Stimulated activated CD8-positive, alpha-beta memory T cell treated with anti-CD3 and anti-CD28 coated beads, Interleukin-7, amount 100 ng/mL, for 1 hour (primary cell): ENCODE measurements around the gene EGFL7.

ENCODE experiments used
- DNase-seq, 2 donors: peaks; one replicate each; pipeline ENCODE4 v3.0.0-alpha.2; 2020; ENCODE audit warnings: low read depth in 2 of 2

The EGFL7 gene

DNA sequence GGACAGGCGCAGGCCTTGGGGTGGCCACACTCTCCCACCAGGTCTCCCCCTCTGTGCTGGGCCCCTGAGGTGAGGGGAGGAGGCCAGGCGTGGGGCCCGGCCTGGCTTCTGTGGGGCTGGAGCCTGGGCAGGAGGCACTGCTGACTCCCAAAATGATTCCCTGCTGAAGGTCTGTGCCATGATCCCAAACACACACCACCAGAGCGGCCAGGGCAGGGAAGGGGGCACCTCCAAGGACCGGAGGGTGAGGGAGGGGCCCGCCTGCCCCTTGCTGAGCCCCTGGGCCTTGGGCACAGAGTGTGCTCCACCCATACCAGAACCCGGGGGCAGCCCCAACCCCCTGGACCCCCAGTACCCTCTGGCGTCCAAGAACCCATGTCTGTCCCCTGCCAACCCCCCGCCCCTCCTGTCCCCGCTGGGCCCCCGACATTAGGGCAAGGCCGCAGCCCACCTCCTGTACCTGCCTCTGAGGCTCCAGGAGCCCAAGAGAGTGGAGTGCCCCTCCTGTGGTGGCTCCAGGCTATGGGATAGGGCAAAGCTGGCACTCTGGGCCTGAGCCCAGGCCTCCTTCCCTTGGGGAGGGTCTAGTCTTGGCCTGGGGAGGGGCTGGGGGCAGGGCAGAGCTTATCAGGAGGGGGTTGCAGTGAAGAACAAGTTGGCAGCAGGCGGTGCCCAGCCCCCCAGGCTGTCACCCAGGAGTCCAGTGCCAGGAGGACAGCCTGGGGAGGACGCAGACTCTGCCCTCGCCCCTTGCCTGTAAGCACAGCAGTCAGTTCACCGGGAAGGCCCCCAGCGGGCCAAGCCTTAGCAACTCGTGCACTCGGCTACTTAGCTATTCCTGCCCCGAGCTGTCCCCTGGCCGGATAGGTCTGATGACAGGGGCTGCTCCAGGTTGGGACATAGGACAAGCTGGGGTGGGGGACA is 2.6 kb upstream of the EGFL7 start:
- DNase-seq, result no peak

DNA sequence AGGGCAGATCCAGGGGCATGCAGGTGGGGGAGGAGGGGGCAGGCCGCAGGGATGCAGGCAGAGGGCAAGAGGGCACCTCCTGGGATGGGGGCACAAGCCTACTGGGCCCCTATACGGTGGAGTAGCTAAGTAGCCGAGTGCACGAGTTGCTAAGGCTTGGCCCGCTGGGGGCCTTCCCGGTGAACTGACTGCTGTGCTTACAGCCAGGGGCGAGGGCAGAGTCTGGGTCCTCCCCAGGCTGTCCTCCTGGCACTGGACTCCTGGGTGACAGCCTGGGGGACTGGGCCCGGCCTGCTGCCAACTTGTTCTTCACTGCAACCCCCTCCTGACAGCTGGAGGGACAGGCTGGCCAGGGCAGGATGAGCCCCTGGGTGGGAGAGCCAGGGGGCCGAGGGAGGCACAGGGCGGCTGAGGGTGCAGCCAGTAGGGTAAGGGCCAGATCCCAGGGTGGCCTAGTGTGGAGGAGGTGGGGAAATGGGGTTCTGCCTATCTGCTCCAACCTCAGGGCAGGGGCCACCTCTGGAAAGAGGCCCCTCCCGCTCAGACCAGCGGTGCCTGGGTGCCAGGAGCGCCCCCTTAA is 1.7 kb upstream of the EGFL7 start:
- no peak for DNase-seq

DNA sequence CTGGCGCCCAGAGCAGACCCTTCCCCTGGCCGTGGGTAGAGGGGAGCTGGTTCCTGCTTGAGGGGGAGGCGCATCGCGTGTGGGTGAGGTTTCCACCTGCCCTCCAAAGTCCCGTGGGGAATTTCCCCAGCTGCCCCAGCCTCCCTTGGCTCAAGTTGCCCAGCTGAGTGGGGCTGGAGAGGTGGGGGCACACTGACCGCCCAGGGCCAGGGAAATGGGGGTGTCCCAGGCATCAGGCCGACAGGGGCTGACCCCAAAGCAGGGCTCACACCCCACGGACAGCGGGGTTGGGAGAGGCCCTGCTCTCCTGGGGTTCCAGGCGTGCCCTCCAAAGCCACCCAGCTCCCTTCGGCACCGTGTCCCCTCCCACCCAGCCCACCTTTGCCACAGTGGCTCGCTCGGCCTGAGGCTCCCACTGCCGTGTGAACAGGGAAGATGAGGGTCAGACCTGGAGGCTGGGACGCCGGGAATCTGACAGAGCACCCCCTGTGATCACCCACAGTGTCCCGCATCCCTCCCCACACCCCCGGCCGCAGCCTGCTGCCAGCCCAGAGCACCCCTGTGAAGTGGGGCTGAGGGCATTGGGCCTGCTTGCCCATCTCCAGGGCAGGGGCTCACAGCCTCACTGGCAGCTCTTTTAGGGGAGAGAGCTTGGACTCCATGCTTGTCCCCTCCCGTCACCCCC is 933 bp upstream of the EGFL7 start:
- no peak for DNase-seq

DNA sequence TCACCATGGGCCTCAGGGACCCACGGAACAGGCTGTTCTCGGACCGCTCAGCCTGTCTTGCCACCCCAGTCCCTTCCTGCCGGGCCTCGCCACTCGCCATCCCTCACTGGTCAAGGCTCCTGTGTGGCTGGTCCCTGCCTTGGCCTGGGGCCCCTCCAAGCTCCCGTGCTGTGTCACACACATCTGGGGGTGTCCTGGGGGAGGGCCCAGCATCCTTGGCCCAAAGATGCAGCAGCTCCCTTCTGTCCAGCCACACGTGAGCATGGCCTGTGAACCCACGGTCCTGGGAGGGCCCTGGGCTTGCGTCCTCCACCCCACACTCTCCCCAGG is 425 bp upstream of the EGFL7 start:
- no peak for DNase-seq

DNA sequence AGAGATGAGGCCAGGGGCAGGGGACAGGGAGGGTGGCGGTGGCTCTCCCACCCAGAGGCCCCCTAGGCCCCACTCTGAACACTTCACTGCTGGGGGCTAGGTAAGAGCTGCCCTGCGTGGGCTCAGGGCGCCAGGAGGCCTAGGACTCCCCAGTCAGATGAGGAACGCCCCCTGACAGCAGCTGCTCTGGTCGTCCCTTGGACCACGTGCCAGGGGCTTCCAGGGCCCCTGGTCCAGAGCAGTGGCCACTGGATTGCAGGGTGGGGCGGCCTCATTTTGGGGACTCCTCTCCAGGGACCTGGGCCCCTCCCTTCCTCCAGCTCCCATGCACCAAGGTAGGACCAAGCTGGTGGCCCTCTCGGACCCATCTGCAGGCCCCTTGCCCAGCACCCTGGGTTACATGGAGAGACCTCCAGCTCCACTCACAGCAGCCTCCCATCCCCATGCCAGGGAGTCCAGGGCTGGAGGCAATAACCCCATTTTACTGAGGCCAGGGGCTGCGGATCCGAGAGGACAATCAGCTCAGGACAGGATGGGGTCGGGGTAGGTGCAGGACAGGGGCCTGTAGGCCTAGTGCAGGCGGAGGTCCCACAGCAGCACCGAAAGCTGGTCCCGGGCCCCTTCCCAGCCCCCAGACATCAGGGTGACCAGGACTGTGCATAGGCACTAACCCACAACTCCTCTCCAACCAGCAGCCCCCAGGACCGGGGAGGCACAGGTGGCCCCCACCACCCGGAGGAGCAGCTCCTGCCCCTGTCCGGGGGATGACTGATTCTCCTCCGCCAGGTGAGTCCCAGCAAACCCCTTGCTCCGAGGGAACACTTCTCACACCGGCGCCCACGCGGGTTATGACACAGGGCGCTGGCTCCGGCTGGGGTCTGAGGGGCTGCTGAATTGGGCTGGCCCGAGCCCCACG is 1.5 kb downstream of the EGFL7 start:
- no peak for DNase-seq

DNA sequence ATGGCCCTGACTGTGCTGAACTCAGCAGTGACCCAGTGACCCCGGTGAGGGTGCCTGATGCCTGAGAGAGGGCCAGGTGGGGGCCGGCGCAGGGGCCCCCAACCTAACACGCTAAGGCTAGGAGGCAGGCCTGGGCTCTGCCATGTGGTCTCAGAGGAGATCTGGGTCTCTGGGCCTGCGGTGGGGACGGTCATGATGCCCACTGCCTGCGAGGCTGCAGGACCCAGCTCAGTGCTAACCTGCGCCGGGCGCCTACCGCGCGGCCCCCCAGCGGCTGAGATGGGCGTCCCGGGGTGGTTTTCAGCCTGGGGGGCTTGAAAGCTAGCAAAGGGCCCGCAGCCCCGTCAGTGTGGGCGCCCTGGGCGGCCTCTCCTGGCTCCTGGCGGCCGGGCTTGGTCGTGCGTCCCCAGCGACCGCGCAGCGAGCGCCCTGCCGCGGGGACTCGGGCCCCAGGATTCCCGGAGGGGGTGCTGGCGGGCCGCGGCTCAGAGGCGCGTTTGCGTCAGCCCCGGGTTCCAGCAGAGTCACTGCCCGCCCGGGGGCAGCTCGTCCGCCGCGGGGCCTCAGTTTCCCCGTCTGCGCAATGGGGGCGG is 2.5 kb downstream of the EGFL7 start:
- no peak for DNase-seq

DNA sequence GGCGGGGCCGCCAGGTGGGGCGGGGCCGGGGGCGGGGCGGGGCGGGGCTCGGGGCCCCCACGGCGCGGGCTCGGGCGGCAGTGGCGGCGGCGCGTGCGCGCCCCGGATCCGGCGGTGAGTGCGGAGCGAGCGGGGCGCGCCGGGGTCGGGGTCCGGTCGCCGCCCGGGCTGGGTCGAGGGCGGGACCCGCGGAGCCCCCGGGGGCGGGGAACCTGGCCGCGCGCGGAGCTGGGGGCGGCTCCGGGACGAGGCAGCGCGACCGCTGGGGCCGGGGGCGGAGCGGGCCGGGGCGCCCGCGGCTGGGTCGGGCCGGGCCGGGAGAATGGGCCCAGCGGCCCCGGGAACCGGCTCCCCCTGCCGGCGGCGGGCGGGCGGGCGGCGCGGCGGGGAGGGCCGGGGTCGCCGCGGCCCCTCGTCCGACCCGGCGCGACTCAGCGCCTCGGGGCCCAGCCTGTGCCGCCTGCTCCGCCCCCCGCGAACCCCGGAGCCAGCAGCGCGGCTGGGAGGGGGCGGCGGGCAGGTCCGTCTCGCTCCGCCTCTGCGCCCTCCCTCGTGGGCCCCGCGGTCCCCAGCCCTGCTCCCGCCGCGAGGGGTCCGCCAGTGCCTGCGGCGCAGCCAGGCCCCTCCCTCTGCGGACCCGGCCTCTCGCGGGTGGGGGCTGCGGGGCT is 3.1 kb downstream of the EGFL7 start:
- no peak for DNase-seq

DNA sequence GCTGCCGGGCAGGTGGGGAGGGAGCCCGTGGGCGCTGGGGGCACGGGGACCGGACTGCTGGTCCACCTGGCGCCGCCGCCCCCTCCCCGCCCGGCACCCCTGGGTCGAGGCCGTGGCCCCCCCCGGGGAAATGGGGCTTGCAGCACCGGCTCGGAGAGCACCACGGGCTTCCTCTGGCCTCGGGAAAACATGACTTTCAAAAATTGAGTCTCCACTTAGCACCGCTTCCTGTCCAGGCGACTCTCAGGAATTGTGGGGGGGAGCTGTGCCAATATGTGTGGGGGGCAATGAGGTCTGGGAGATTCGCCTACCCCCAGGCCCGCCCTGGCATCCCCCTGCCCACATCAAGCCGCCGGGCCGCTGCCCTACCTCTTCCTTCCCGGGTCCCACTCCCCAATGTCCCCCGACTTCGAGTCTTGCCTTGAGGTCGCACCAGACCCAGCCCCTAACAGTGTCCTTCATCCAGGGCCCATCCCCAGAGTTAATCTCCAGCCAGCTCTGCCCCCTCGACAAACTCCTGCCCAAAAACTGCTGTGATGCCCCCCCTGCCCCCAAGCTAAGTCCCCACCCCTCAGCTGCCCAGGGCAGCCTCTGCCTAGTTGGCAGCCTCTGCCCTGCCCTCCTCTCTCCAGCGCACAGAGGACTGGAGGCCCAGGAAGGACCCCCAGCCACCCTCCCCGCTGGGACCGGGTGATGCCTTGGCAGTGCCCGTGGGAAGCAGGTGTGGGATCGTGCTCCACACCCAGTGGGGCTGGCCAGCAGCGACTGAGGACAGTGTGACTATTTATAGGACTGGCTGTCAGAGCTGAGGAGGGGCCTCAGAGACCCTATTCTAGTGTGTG is 3.9 kb downstream of the EGFL7 start:
- no peak for DNase-seq

DNA sequence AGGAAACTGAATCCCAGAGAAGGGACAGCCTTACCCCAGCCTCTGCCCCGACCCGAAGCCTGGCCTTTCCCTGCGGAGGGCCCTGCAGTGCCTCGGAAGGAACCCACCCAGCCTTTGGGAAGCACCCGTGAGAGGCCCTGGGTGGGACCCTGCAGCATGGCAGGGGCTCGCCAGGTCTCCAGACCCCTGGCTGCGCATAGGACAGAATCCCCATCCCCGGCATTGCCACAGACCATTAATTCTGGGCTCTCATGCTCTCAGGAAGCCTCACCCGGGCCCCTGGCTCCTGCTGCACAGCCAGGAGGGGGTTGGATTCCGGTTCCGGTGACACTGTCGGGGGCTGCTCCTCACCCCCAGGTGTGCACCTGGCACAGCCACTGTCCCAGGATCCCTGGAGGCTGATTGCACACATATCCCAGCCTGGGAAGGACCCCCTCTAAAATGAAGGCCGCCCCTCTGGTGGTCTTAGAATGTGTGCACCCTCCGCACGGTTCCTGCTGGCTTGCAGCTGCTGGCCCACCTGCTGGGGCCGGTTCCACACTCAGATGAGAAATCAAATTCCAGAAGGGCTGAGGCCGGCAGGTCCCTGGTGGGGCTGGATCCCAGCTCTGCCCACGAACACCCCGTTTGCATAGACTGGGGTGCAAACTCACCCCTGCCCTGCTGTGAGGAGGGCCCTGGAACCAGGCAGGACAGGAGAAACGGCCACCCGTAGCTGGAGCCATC is 4.7 kb downstream of the EGFL7 start:
- no peak for DNase-seq

DNA sequence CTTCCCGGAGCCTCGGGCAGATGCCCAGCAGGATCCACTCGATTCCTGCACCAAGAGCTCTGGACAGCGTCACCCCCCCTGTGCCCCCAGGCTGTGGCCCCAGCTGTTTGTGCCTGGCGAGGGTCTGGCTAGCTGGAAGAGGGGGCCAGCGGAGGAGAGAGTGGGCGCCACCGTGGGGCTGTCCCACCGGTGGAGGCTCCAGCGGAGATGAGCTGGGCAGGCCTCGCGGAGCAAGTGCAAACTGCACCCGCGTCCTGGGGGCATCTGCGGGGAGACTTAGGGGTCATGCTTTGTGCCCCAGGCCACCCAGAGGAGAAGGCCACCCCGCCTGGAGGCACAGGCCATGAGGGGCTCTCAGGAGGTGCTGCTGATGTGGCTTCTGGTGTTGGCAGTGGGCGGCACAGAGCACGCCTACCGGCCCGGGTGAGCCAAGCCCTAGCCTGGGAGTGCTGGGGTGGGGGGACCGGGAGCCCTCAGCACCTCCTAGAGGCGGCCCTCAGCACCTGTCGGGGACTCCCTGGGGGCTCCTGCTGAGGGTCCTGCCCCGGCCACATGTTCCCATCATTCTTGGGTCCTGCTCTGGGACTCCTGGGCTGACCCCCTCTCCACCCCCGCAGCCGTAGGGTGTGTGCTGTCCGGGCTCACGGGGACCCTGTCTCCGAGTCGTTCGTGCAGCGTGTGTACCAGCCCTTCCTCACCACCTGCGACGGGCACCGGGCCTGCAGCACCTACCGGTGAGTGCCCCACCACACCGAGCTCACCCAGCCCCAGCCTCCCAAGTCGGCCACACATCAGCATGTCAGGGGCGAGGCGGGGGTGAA is 5.4 kb downstream of the EGFL7 start:
- DNase-seq, result no peak

DNA sequence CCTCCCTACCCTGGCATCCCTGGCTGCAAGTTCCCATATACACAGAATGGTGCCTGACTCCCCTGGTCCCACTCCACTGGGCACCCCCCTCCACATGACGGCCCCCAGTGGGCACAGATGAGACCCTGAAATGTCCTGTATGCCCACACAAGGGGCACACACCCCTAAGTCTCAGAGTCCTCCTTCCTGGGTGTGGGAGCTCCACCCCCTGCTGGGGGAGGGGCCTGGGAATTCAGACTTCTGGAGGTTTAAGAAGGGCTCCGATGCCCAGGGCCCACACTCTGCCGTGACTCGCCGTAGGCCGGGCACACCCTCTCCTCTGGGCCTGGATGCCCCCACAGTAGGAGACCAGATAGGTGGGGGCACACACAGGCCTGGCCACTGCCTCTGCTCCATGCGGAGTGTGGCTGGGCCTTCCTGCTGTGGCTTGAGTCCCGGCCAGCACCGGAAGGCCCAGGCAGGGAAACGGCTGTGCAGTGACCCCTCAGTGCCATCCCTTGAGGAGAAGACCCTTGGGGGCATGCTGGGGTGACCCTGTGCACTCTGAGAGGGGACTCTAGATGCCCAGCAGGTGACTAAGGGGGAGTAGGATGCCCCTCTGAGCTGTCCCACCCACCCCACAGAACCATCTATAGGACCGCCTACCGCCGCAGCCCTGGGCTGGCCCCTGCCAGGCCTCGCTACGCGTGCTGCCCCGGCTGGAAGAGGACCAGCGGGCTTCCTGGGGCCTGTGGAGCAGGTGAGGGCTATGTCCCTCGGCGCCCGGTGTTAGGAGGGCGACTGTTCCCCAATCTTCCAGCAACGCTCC is 6.5 kb downstream of the EGFL7 start:
- DNase-seq, result no peak

DNA sequence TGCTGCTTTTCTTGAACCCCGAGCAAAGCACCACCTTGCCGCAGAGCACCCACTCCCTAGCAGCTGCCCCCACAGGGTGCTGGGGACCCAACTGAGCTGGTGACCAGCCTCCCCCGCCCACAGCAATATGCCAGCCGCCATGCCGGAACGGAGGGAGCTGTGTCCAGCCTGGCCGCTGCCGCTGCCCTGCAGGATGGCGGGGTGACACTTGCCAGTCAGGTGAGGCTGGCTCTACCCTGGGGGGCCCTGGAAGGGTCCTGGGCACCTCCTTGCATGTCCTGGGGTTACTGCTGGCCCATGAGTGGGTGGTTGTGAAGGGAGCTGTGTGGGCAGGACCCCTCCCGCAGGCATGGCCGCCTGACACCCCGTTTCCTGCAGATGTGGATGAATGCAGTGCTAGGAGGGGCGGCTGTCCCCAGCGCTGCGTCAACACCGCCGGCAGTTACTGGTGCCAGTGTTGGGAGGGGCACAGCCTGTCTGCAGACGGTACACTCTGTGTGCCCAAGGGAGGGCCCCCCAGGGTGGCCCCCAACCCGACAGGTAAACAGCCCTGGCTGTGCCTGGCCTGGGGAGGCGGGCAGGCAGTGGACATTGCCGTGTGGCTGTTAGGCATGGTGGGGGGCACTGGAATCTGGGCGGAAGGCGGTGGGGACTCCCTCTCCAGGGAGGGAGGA is 7.2 kb downstream of the EGFL7 start:
- no peak for DNase-seq

DNA sequence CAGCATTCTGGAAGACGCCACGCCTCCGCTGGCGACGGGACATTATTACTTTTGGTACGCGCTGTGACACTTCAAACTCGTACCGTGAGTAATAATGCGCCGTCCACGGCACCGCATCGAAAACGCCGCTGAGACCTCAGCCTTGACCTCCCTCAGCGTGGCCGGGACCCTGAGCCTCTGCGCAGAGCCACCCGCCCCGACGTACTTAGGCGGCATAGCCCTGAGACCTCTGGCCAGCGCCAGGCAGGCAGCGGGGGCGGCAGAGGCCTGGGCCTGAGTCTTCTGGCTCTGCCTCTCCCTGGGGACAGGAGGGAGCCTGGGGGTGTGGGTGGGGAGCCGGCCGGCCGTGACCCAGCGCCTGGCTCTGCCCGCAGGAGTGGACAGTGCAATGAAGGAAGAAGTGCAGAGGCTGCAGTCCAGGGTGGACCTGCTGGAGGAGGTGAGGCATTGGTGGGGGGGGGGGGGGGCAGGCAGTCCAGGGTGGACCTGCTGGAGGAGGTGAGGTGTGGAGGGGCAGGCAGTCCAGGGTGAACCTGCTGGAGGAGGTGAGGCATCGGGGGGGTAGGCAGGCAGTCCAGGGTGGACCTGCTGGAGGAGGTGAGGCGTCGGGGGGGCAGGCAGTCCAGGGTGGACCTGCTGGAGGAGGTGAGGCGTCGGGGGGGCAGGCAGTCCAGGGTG is 8.0 kb downstream of the EGFL7 start:
- DNase-seq, result no peak

DNA sequence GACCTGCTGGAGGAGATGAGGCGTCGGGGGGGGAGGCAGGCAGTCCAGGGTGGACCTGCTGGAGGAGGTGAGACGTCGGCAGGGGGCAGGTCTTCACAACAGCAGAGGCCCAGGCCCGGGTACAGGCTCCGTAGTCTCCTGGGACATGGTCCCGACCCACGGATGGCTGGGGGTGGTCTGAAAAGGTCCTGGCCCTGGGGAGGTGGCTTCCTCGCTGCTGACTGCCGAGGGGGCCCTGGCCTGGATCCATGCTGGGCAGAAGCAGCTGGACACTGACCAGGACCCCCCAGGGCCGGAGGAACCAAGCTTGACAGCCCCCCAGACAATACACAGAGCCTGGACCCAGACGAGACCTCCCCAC is 8.5 kb downstream of the EGFL7 start:
- DNase-seq, result no peak

DNA sequence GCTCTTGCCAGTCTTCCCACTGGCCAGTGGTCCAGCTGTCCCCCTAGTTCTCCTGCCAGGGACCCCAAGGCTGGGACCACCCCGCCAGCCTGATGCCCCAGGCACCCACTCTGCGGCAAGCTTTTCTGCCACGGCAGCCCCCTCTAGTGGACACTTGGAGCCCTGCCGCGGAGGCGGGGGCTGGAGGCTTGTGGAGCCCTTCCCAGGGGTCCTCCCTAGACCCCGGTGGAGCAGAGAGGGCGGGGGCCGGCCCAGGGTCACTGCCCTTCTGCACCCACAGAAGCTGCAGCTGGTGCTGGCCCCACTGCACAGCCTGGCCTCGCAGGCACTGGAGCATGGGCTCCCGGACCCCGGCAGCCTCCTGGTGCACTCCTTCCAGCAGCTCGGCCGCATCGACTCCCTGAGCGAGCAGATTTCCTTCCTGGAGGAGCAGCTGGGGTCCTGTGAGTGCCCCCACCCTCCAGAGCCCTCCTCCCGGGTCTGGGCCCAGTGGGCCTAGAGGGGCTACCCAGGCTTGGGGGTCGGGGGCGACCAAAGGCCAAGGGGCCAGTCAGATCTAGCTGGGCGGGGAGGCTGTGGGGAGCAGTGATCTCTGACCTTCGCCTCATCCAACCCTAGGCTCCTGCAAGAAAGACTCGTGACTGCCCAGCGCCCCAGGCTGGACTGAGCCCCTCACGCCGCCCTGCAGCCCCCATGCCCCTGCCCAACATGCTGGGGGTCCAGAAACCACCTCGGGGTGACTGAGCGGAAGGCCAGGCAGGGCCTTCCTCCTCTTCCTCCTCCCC is 9.1 kb downstream of the EGFL7 start:
- peak in 1 of 2 donors; percentile 25 for DNase-seq
